ENCODE data around the gene SLC39A8. TPM values are rescaled to one million over a fixed set of nuclear protein-coding genes. Genes with fewer than 3 reads are reported as not detected.

The SLC39A8 gene
- total RNA-seq, 3 donors from 2014 or later (not counting 1 experiment from before 2014, with no cell fraction given), result 18.0 to 20.0 (median 18.2) TPM

- no peak overlapping the region for H3K4me3 Mint-ChIP-seq
- H3K36me3 Mint-ChIP-seq, result no peaks in the 10 kb centered on the region
- no peak for TF ChIP-seq CTCF (IDR thresholded peaks at IDR 0.05)
- H3K4me1 Mint-ChIP-seq, result peaks cover 21 to 22% of the 10 kb centered on the region in 2 donors
- Histone ChIP-seq H3K9me3 (ENCODE audit: control insufficient read depth, insufficient read depth, low read length) (no peaks in the 10 kb centered on the region), H3K4me3 (ENCODE audit: low read length) (no peak overlapping the region), H3K36me3 (ENCODE audit: control insufficient read depth, insufficient read depth, low read length) (no peaks in the 10 kb centered on the region), H3K27me3 (ENCODE audit: control insufficient read depth, insufficient read depth, low read length) (no peaks in the 10 kb centered on the region), H3K27ac (ENCODE audit: low read length) (no peak overlapping the region), H3K4me1 (ENCODE audit: control insufficient read depth, insufficient read depth, low read length) (peaks cover 6% of the 10 kb centered on the region)
- no peaks in the 10 kb centered on the region for H3K9me3 Mint-ChIP-seq
- ATAC-seq (no peak), DNase-seq (no peak)
- peaks cover 6 to 8% of the 10 kb centered on the region in 2 donors for H3K27me3 Mint-ChIP-seq (ENCODE audit: low read depth in 2 of 2)
- intact Hi-C loops (cut with micrococcal nuclease), result loop anchor here (5.0 kb wide), 3 partner anchors 154 to 519 kb away; partner anchors contain the start of genes CISD2, NFKB1 and UBE2D3
- 95% methylated on average over 2 of the region's 2 CpGs for WGBS (ENCODE audit: insufficient coverage)
- no peak overlapping the region for H3K27ac Mint-ChIP-seq
Observed at GRCh38 chr4:102348701-102349100, 3.4 kb upstream of the SLC39A8 start.

GRCh38 chr4:102345795-102346100 lies 466 bp upstream of the SLC39A8 start:
- peak overlapping the region; percentile 86 for H3K4me3 Mint-ChIP-seq
- H3K4me1 Mint-ChIP-seq, result peaks cover 33 to 36% of the 10 kb centered on the region in 2 donors
- no peaks in the 10 kb centered on the region for H3K27me3 ChIP-seq (ENCODE audit: control insufficient read depth, insufficient read depth, low read length)
- peak; percentile 58 for TF ChIP-seq CTCF (IDR thresholded peaks at IDR 0.05)
- DNase-seq (peak in 1 of 2 donors; percentile 58), ATAC-seq (peak; percentile 19 to 57 (median 35))
- H3K27ac Mint-ChIP-seq, result peak overlapping the region; percentile 83 to 92
- H3K4me1 ChIP-seq (ENCODE audit: control insufficient read depth, insufficient read depth, low read length), result peaks cover 7% of the 10 kb centered on the region
- no peaks in the 10 kb centered on the region for H3K36me3 Mint-ChIP-seq
- H3K9me3 Mint-ChIP-seq, result no peaks in the 10 kb centered on the region
- H3K27me3 Mint-ChIP-seq (ENCODE audit: low read depth in 2 of 2), result peaks cover 0 to 6% of the 10 kb centered on the region in 2 donors
- intact Hi-C loops (cut with micrococcal nuclease), result loop anchor here (1.0 to 5.0 kb wide), 6 partner anchors 45 to 754 kb away; partner anchors contain the start of genes BDH2, CISD2, NFKB1 and UBE2D3
- WGBS (ENCODE audit: insufficient coverage), result 4% methylated on average over 5 of the region's 5 CpGs
- H3K4me3 ChIP-seq (ENCODE audit: low read length), result peak overlapping the region; percentile 83
- no peaks in the 10 kb centered on the region for H3K9me3 ChIP-seq (ENCODE audit: control insufficient read depth, insufficient read depth, low read length)
- no peaks in the 10 kb centered on the region for H3K36me3 ChIP-seq (ENCODE audit: control insufficient read depth, insufficient read depth, low read length)
- peak overlapping the region; percentile 92 for H3K27ac ChIP-seq (ENCODE audit: low read length)

- WGBS (ENCODE audit: insufficient coverage), result 0% methylated on average over 48 of the region's 48 CpGs
- Mint-ChIP-seq H3K4me3 (peak overlapping the region; percentile 86), H3K27ac (peak overlapping the region; percentile 83 to 92), H3K36me3 (no peaks in the 10 kb centered on the region), H3K9me3 (no peaks in the 10 kb centered on the region), H3K27me3 (ENCODE audit: low read depth in 2 of 2) (peaks cover 0 to 4% of the 10 kb centered on the region in 2 donors), H3K4me1 (peaks cover 41% of the 10 kb centered on the region in 2 donors)
- Histone ChIP-seq H3K36me3 (ENCODE audit: control insufficient read depth, insufficient read depth, low read length) (no peaks in the 10 kb centered on the region), H3K9me3 (ENCODE audit: control insufficient read depth, insufficient read depth, low read length) (no peaks in the 10 kb centered on the region), H3K27me3 (ENCODE audit: control insufficient read depth, insufficient read depth, low read length) (no peaks in the 10 kb centered on the region), H3K4me3 (ENCODE audit: low read length) (peak overlapping the region; percentile 83), H3K4me1 (ENCODE audit: control insufficient read depth, insufficient read depth, low read length) (peaks cover 7% of the 10 kb centered on the region), H3K27ac (ENCODE audit: low read length) (peak overlapping the region; percentile 92)
- no peak for TF ChIP-seq CTCF (IDR thresholded peaks at IDR 0.05)
- DNase-seq (peak; percentile 72 to 87), ATAC-seq (peak; percentile 71 to 80 (median 73))
- intact Hi-C loops (cut with micrococcal nuclease), result loop anchor here (1.0 kb wide), 1 partner anchor 87 kb away; no protein-coding TSS in a partner anchor
Observed at GRCh38 chr4:102344520-102344953, 745 bp downstream of the SLC39A8 start.

All from natural killer cell (primary cell).